ENCODE measurements around the gene PDXK. TPM values are rescaled to one million over a fixed set of nuclear protein-coding genes. Genes with fewer than 3 reads are reported as not detected.

PDXK gene
- total and polyA plus RNA-seq, 2 donors from 2014 or later: 122 to 210 TPM

DNA sequence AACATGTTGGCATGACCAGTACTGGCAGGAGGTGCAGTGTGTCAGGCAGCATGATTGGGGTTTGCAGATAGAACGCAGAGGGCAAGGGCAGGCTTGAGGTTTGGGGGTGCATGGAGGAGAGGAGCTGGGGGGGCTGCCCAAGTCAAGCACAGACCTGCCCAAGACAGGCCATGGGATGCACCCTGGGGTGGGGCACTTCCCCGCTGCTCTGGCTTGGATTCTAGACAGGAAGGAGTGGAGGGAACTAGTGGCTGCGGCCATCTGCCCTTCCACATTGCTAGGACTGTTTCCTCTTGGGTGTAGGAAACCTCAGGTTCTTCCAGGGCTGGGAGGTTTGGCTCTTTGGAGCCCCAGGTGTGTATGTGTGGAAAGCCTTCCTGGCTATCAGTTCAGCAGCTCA, 3.0 kb downstream of the PDXK start:
- Histone ChIP-seq H3K4me3 (ENCODE audit: low read length in 3 of 3) (peak overlapping the region in 2 of 3 donors; percentile 14 to 92), H3K9me3 (ENCODE audit: control insufficient read depth in 2 of 3, insufficient read depth in 1 of 3, low read length in 3 of 3) (peaks cover 0 to 2% (median 0%) of the 10 kb centered on the region in 3 donors), H3K9ac (ENCODE audit: low read length in 3 of 3) (peak overlapping the region in 1 of 3 donors; percentile 43), H3K4me1 (ENCODE audit: control insufficient read depth in 2 of 3, insufficient read depth in 2 of 3, low read depth in 1 of 3, low read length in 3 of 3) (peaks cover 0 to 32% (median 18%) of the 10 kb centered on the region in 3 donors), H3K36me3 (ENCODE audit: control insufficient read depth in 2 of 3, insufficient read depth in 3 of 3, low read length in 3 of 3) (peaks cover 0 to 8% (median 0%) of the 10 kb centered on the region in 3 donors), H3K27ac (ENCODE audit: low read depth in 2 of 2, low read length in 2 of 2) (peak overlapping the region in 1 of 2 donors; percentile 13), H3K27me3 (ENCODE audit: control insufficient read depth, insufficient read depth, low read length) (no peaks in the 10 kb centered on the region)
- intact Hi-C loops (cut with DNase I): no loop called here
- TF ChIP-seq, protein P1, sequence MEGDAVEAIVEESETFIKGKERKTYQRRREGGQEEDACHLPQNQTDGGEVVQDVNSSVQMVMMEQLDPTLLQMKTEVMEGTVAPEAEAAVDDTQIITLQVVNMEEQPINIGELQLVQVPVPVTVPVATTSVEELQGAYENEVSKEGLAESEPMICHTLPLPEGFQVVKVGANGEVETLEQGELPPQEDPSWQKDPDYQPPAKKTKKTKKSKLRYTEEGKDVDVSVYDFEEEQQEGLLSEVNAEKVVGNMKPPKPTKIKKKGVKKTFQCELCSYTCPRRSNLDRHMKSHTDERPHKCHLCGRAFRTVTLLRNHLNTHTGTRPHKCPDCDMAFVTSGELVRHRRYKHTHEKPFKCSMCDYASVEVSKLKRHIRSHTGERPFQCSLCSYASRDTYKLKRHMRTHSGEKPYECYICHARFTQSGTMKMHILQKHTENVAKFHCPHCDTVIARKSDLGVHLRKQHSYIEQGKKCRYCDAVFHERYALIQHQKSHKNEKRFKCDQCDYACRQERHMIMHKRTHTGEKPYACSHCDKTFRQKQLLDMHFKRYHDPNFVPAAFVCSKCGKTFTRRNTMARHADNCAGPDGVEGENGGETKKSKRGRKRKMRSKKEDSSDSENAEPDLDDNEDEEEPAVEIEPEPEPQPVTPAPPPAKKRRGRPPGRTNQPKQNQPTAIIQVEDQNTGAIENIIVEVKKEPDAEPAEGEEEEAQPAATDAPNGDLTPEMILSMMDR (IDR thresholded peaks at IDR 0.05; ENCODE audit: borderline replicate concordance, extremely low read depth, insufficient read depth): no peak
- FAIRE-seq (no peak), DNase-seq (no peak)

DNA sequence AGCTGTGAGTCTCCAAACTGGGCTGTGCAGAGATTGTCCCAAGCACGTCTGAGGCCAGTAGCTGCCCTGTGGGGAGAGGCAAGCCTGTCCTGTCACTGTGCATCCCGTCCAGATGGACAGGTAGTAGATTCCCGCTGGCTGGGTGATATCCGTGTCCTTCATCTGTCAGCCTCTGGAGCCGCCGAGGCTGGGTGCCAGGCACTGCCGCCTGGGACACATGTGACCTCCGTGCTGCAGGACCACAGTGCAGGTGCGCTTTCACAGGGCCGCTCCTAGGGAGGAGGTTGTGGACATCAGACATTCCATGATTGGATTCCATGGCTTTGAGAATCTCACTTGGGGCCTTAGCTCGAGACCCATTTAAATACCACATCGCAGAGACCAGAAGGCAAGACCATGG, 4.7 kb downstream of the PDXK start:
- no peak for DNase-seq
- H3K27ac ChIP-seq (ENCODE audit: low read depth in 2 of 2, low read length in 2 of 2): no peak overlapping the region
- peaks cover 0 to 8% (median 0%) of the 10 kb centered on the region in 3 donors for H3K36me3 ChIP-seq (ENCODE audit: control insufficient read depth in 2 of 3, insufficient read depth in 3 of 3, low read length in 3 of 3)
- no peak overlapping the region for H3K4me3 ChIP-seq (ENCODE audit: low read length in 3 of 3)
- H3K27me3 ChIP-seq (ENCODE audit: control insufficient read depth, insufficient read depth, low read length): no peaks in the 10 kb centered on the region
- peaks cover 0 to 47% (median 31%) of the 10 kb centered on the region in 3 donors for H3K4me1 ChIP-seq (ENCODE audit: control insufficient read depth in 2 of 3, insufficient read depth in 2 of 3, low read depth in 1 of 3, low read length in 3 of 3)
- TF ChIP-seq, protein P1 (IDR thresholded peaks at IDR 0.05; ENCODE audit: borderline replicate concordance, extremely low read depth, insufficient read depth): no peak
- H3K9ac ChIP-seq (ENCODE audit: low read length in 3 of 3): no peak overlapping the region
- peaks cover 0 to 2% (median 0%) of the 10 kb centered on the region in 3 donors for H3K9me3 ChIP-seq (ENCODE audit: control insufficient read depth in 2 of 3, insufficient read depth in 1 of 3, low read length in 3 of 3)
- intact Hi-C loops (cut with DNase I): no loop called here
- FAIRE-seq: no peak

DNA sequence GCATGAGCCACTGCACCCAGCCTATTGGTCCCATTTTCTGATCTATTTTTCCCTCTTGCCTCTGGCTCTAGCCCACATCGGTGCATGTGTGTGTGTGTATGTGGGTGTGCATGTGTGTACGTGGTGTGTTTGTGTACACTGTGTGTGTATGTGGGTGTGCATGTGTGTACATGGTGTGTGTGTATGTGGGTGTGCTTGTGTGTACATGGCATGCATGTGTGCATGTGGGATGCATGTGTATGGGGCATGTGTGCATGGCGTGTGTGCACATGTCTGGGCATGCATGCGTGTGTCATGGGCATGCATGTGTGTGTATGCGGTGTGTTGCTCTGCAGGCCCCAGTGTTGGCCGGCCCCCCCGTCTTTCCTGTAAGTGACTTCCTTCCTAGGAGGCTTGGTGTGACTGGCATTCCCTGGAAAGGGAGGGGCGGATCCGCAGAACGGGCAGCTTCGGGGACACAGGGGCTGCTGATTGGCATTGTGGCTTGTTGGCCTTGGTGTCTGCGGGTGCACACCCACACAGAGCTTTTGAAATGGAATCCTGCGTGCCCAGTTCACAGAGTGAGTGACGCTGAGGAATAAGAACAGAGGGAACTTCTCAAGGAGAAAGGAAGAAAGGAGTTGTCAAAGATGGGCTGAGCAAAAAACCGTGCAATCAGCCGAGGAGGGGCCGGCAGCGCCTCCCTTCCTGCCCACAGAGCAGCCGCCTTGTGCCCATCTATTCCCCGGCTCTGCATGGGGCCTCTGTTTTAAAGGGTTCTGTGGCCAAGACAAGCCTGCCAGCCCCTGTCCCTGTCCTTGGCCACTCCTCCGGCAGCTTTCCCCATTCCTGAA, 8.0 kb downstream of the PDXK start:
- Histone ChIP-seq H3K9ac (ENCODE audit: low read length in 3 of 3) (peak overlapping the region in 1 of 3 donors; percentile 34), H3K4me1 (ENCODE audit: control insufficient read depth in 2 of 3, insufficient read depth in 2 of 3, low read depth in 1 of 3, low read length in 3 of 3) (peaks cover 0 to 43% (median 35%) of the 10 kb centered on the region in 3 donors), H3K27ac (ENCODE audit: low read depth in 2 of 2, low read length in 2 of 2) (peak overlapping the region; percentile 92 to 98), H3K27me3 (ENCODE audit: control insufficient read depth, insufficient read depth, low read length) (no peaks in the 10 kb centered on the region), H3K4me3 (ENCODE audit: low read length in 3 of 3) (peak overlapping the region in 2 of 3 donors; percentile 17 to 23), H3K36me3 (ENCODE audit: control insufficient read depth in 2 of 3, insufficient read depth in 3 of 3, low read length in 3 of 3) (peaks cover 0 to 8% (median 0%) of the 10 kb centered on the region in 3 donors), H3K9me3 (ENCODE audit: control insufficient read depth in 2 of 3, insufficient read depth in 1 of 3, low read length in 3 of 3) (peaks cover 0 to 2% (median 0%) of the 10 kb centered on the region in 3 donors)
- DNase-seq: no peak
- no peak for FAIRE-seq
- intact Hi-C loops (cut with DNase I): no loop called here
- TF ChIP-seq, protein P1 (IDR thresholded peaks at IDR 0.05; ENCODE audit: borderline replicate concordance, extremely low read depth, insufficient read depth): no peak

Measured in kidney (tissue), 14 donors.